SK-N-SH (cell line): ENCODE measurements around the gene MYBBP1A.

Experiments used
- ELF1 ChIP-seq: IDR thresholded peaks from 2 replicates; pipeline ENCODE4 v1.4.0; 2012
- FOXM1 ChIP-seq: IDR thresholded peaks from 2 replicates; pipeline ENCODE4 v1.4.0; 2012; ENCODE audit warnings: low read depth, mild to moderate bottlenecking
- GABPA ChIP-seq: IDR thresholded peaks from 2 replicates; pipeline ENCODE4 v1.4.0; 2012; ENCODE audit warnings: low read depth, mild to moderate bottlenecking
- MXI1 ChIP-seq: IDR thresholded peaks from 2 replicates; pipeline ENCODE4 v1.6.1; 2012; ENCODE audit warnings: mild to moderate bottlenecking, low read depth, low read length, improper control_type of control experiment
- POLR2AphosphoS5 ChIP-seq: IDR thresholded peaks from 2 replicates; pipeline ENCODE4 v1.6.1; 2012; ENCODE audit warnings: low read depth, low read length
- RAD21 ChIP-seq: IDR thresholded peaks from 2 replicates; pipeline ENCODE4 v1.6.1; 2012; ENCODE audit warnings: mild to moderate bottlenecking, low read length
- RFX5 ChIP-seq: IDR thresholded peaks from 2 replicates; pipeline ENCODE4 v1.6.1; 2012; ENCODE audit warnings: mild to moderate bottlenecking, improper control_type of control experiment, low read length
- SMC3 ChIP-seq: IDR thresholded peaks from 2 replicates; pipeline ENCODE4 v1.6.1; 2012; ENCODE audit warnings: low read depth, low read length, improper control_type of control experiment
- TAF1 ChIP-seq: IDR thresholded peaks from 2 replicates; pipeline ENCODE4 v1.6.1; 2012; ENCODE audit warnings: low read depth, mild to moderate bottlenecking, low read length, moderate library complexity, borderline replicate concordance
- TF ChIP-seq, protein P1 (sequence below): fragments of 200-600 bp; sonication (generic); IDR thresholded peaks from 2 replicates; pipeline ENCODE4 v1.6.1; 2017; ENCODE audit warnings: antibody characterized with exemption, mild to moderate bottlenecking, moderate library complexity
- TF ChIP-seq, protein P2 (sequence below): IDR thresholded peaks from 2 replicates; pipeline ENCODE4; 2012
- TF ChIP-seq, protein P3 (sequence below): IDR thresholded peaks from 2 replicates; pipeline ENCODE4 v1.4.0; 2012; ENCODE audit warnings: low read depth
- TF ChIP-seq, protein P4 (sequence below): IDR thresholded peaks from 2 replicates; pipeline ENCODE4 v1.4.0; 2012; ENCODE audit warnings: low read depth, borderline replicate concordance

DNA sequence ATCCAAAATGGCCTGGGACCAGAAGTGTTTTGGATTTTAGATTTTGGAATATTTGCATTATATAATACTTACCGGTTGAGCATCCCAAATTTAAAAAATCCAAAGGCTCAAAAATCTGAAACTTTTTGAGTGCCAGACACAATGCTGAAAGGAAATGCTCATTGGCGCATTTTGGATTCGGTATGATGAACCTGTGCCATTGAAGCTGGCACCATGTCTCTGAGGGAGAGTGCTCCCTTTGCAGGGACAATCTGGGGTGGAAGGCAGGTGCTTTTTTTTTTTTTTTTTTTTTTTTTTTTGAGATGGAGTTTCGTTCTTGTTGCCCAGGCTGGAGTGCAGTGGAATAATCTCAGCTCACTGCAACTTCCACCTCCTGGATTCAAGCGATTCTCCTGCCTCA, 46.9 kb upstream of the MYBBP1A start:
- TF ChIP-seq ELF1 (no peak), FOXM1 (no peak), SMC3 (no peak), RAD21 (no peak), TAF1 (no peak), RFX5 (no peak), GABPA (no peak), MXI1 (no peak), POLR2AphosphoS5 (no peak)
- TF ChIP-seq, protein P1, sequence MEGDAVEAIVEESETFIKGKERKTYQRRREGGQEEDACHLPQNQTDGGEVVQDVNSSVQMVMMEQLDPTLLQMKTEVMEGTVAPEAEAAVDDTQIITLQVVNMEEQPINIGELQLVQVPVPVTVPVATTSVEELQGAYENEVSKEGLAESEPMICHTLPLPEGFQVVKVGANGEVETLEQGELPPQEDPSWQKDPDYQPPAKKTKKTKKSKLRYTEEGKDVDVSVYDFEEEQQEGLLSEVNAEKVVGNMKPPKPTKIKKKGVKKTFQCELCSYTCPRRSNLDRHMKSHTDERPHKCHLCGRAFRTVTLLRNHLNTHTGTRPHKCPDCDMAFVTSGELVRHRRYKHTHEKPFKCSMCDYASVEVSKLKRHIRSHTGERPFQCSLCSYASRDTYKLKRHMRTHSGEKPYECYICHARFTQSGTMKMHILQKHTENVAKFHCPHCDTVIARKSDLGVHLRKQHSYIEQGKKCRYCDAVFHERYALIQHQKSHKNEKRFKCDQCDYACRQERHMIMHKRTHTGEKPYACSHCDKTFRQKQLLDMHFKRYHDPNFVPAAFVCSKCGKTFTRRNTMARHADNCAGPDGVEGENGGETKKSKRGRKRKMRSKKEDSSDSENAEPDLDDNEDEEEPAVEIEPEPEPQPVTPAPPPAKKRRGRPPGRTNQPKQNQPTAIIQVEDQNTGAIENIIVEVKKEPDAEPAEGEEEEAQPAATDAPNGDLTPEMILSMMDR = no peak
- TF ChIP-seq, protein P2, sequence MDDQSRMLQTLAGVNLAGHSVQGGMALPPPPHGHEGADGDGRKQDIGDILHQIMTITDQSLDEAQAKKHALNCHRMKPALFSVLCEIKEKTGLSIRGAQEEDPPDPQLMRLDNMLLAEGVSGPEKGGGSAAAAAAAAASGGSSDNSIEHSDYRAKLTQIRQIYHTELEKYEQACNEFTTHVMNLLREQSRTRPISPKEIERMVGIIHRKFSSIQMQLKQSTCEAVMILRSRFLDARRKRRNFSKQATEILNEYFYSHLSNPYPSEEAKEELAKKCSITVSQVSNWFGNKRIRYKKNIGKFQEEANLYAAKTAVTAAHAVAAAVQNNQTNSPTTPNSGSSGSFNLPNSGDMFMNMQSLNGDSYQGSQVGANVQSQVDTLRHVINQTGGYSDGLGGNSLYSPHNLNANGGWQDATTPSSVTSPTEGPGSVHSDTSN = no peak
- TF ChIP-seq, protein P3, sequence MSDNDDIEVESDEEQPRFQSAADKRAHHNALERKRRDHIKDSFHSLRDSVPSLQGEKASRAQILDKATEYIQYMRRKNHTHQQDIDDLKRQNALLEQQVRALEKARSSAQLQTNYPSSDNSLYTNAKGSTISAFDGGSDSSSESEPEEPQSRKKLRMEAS = no peak
- TF ChIP-seq, protein P4, sequence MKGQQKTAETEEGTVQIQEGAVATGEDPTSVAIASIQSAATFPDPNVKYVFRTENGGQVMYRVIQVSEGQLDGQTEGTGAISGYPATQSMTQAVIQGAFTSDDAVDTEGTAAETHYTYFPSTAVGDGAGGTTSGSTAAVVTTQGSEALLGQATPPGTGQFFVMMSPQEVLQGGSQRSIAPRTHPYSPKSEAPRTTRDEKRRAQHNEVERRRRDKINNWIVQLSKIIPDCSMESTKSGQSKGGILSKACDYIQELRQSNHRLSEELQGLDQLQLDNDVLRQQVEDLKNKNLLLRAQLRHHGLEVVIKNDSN = no peak
